H9 (cell line): ENCODE results near the gene SLC1A5. TPM values are rescaled to one million over a fixed set of nuclear protein-coding genes. Genes with fewer than 3 reads are reported as not detected.

Experiments
- DNase-seq: peaks from one replicate; pipeline ENCODE4 v3.0.0-alpha.2; 2017
- H2AFZ ChIP-seq: one replicate; pipeline ENCODE4 v1.6.1; 2013; ENCODE audit warnings: mild to moderate bottlenecking, low read length, control low read depth, moderate library complexity
- H2AK5ac ChIP-seq: 2 replicates; pipeline ENCODE4 v1.6.1; 2013; ENCODE audit warnings: low read length, control low read depth, mixed read lengths; ENCODE audit not compliant: insufficient read length
- H2BK120ac ChIP-seq: one replicate; pipeline ENCODE4 v1.6.1; 2013; ENCODE audit warnings: low read depth, mild to moderate bottlenecking, low read length, control low read depth, inconsistent platforms; ENCODE audit not compliant: poor library complexity, severe bottlenecking
- H2BK12ac ChIP-seq: 2 replicates; pipeline ENCODE4 v1.6.1; 2013; ENCODE audit warnings: low read length, control low read depth, mixed read lengths, low read depth; ENCODE audit not compliant: insufficient read length
- H2BK15ac ChIP-seq: 2 replicates; pipeline ENCODE4 v1.6.1; 2013; ENCODE audit warnings: low read depth, low read length, control low read depth
- H2BK20ac ChIP-seq: one replicate; pipeline ENCODE4 v1.6.1; 2013; ENCODE audit warnings: low read depth, mild to moderate bottlenecking, low read length, control low read depth, inconsistent platforms; ENCODE audit not compliant: poor library complexity, severe bottlenecking
- H2BK5ac ChIP-seq: 2 replicates; pipeline ENCODE4 v1.6.1; 2013; ENCODE audit warnings: low read length, control low read depth, mixed read lengths; ENCODE audit not compliant: insufficient read length
- H3K14ac ChIP-seq: 2 replicates; pipeline ENCODE4 v1.6.1; 2013; ENCODE audit warnings: low read length, control low read depth; ENCODE audit not compliant: insufficient read depth
- H3K18ac ChIP-seq: 2 replicates; pipeline ENCODE4 v1.6.1; 2013; ENCODE audit warnings: low read depth, mild to moderate bottlenecking, mixed read lengths, low read length, control low read depth; ENCODE audit not compliant: insufficient read length
- H3K23ac ChIP-seq: 2 replicates; pipeline ENCODE4 v1.6.1; 2013; ENCODE audit warnings: low read length, control low read depth, mixed read lengths, low read depth; ENCODE audit not compliant: insufficient read length
- H3K23me2 ChIP-seq: 2 replicates; pipeline ENCODE4 v1.6.1; 2013; ENCODE audit warnings: low read depth, mild to moderate bottlenecking, mixed read lengths, low read length, control low read depth; ENCODE audit not compliant: insufficient read length, poor library complexity, severe bottlenecking
- H3K27ac ChIP-seq: 2 replicates; pipeline ENCODE4 v1.5.1; 2013; ENCODE audit warnings: low read length, control low read depth, mixed read lengths, low read depth; ENCODE audit not compliant: insufficient read length
- H3K27me3 ChIP-seq: 2 replicates; pipeline ENCODE4 v1.6.1; 2013; ENCODE audit warnings: low read length, control low read depth, inconsistent platforms; ENCODE audit not compliant: insufficient read depth
- H3K4ac ChIP-seq: 2 replicates; pipeline ENCODE4 v1.6.1; 2013; ENCODE audit warnings: low read depth, mild to moderate bottlenecking, control low read depth, inconsistent platforms, low read length, moderate library complexity
- H3K4me1 ChIP-seq: 2 replicates; pipeline ENCODE4 v1.6.1; 2013; ENCODE audit warnings: low read length, control low read depth, inconsistent platforms; ENCODE audit not compliant: insufficient read depth
- H3K4me2 ChIP-seq: 2 replicates; pipeline ENCODE4 v1.6.1; 2013; ENCODE audit warnings: low read length, control low read depth, mixed read lengths; ENCODE audit not compliant: insufficient read length, insufficient read depth
- H3K56ac ChIP-seq: 2 replicates; pipeline ENCODE4 v1.6.1; 2013; ENCODE audit warnings: low read depth, mild to moderate bottlenecking, mixed read lengths, low read length, control low read depth; ENCODE audit not compliant: insufficient read length
- H3K79me1 ChIP-seq: 2 replicates; pipeline ENCODE4 v1.6.1; 2013; ENCODE audit warnings: low read depth, mild to moderate bottlenecking, moderate library complexity, low read length, control low read depth, inconsistent platforms; ENCODE audit not compliant: insufficient read depth, poor library complexity, severe bottlenecking
- H3K79me2 ChIP-seq: 2 replicates; pipeline ENCODE4 v1.6.1; 2013; ENCODE audit warnings: low read length, control low read depth, inconsistent platforms; ENCODE audit not compliant: insufficient read depth
- H3K9ac ChIP-seq: 2 replicates; pipeline ENCODE4 v1.6.1; 2013; ENCODE audit warnings: low read length, control low read depth, mixed read lengths; ENCODE audit not compliant: insufficient read length; ENCODE audit errors: extremely low read depth
- H3K9me3 ChIP-seq: one replicate; pipeline ENCODE4 v1.6.1; 2013; ENCODE audit warnings: low read depth, low read length, inconsistent platforms; ENCODE audit not compliant: control insufficient read depth
- H3T11ph ChIP-seq: one replicate; pipeline ENCODE4 v1.6.1; 2013; ENCODE audit warnings: mild to moderate bottlenecking, low read length, control low read depth, inconsistent platforms
- H4K20me1 ChIP-seq: one replicate; pipeline ENCODE4 v1.6.1; 2013; ENCODE audit not compliant: control insufficient read depth, insufficient read length, insufficient read depth
- H4K5ac ChIP-seq: 2 replicates; pipeline ENCODE4 v1.6.1; 2013; ENCODE audit warnings: low read depth, mild to moderate bottlenecking, mixed read lengths, low read length, control low read depth; ENCODE audit not compliant: insufficient read length
- H4K8ac ChIP-seq: replicated peaks from 2 replicates; pipeline ENCODE4 v1.6.1; 2013; ENCODE audit warnings: low read length, control low read depth, mixed read lengths, low read depth; ENCODE audit not compliant: insufficient read length
- H4K91ac ChIP-seq: 2 replicates; pipeline ENCODE4 v1.6.1; 2013; ENCODE audit warnings: low read depth, mild to moderate bottlenecking, moderate library complexity, mixed read lengths, low read length, control low read depth; ENCODE audit not compliant: insufficient read length
- H3K27ac Mint-ChIP-seq, 3 experiments: 2 replicates in 2 of 3; 3 replicates in 1 of 3; pipeline ENCODE4 v1.8.0; 2020 to 2021; ENCODE audit warnings: mixed read lengths in 3 of 3, mild to moderate bottlenecking in 1 of 3, moderate library complexity in 1 of 3
- H3K27me3 Mint-ChIP-seq: 2 replicates; pipeline ENCODE4 v1.8.0; 2021; ENCODE audit warnings: low read depth, mild to moderate bottlenecking, moderate library complexity, mixed read lengths
- H3K36me3 Mint-ChIP-seq, 3 experiments: 2 replicates in 2 of 3; 3 replicates in 1 of 3; pipeline ENCODE4 v1.8.0; 2020 to 2021; ENCODE audit warnings: low read depth in 3 of 3, mixed read lengths in 3 of 3; ENCODE audit not compliant: insufficient read depth in 1 of 3
- H3K4me1 Mint-ChIP-seq, 2 experiments: 2 replicates each; pipeline ENCODE4 v1.8.0; 2020; ENCODE audit warnings: mixed read lengths in 2 of 2
- H3K4me3 Mint-ChIP-seq, 2 experiments: 2 replicates in 1 of 2; 3 replicates in 1 of 2; pipeline ENCODE4 v1.8.0; 2020 to 2021; ENCODE audit warnings: mild to moderate bottlenecking in 2 of 2, mixed read lengths in 2 of 2, moderate library complexity in 1 of 2
- H3K9me3 Mint-ChIP-seq, 2 experiments: 2 replicates in 1 of 2; 3 replicates in 1 of 2; pipeline ENCODE4 v1.8.0; 2020; ENCODE audit warnings: mild to moderate bottlenecking in 2 of 2, mixed read lengths in 2 of 2, moderate library complexity in 1 of 2
- CTCF ChIP-seq: fragments of 200-600 bp; sonication (generic); conservative IDR thresholded peaks from 3 replicates; pipeline ENCODE4 v1.8.0; 2021; ENCODE audit warnings: antibody characterized with exemption, mild to moderate bottlenecking
- WGBS: extraction: QIAGEN DNeasy Blood & Tissue Kit; methylation state at CpG from one replicate; pipeline ENCODE4 v1.1.7; 2013; ENCODE audit warnings: missing lambda C conversion rate, low lambda C conversion rate, mixed read lengths; ENCODE audit not compliant: insufficient read length; ENCODE audit errors: extremely low coverage; 5-methylcytosine and 5-hydroxymethylcytosine counted together
- total RNA-seq: library from RNA; stranded (reverse); gene quantifications from 2 replicates; pipeline ENCODE4 v1.2.1, GENCODE V29; 2021

Gene SLC1A5
- total RNA-seq, 1 experiment from 2014 or later: 258 TPM

- H3K79me1 ChIP-seq: no peaks in the 10 kb centered on the region
- no CpG with 5 or more reads among the region's 86 CpGs for WGBS
- no peak overlapping the region for H3K9ac ChIP-seq
- H4K8ac ChIP-seq: no peak overlapping the region
- H3K18ac ChIP-seq: no peak overlapping the region
- H3K14ac ChIP-seq: no peak overlapping the region
- H3K23me2 ChIP-seq: no peaks in the 10 kb centered on the region
- TF ChIP-seq CTCF: no peak
- peaks cover 4 to 17% of the 10 kb centered on the region in 2 experiments; a peak in 3 of 4 replicates for H3K4me1 Mint-ChIP-seq
- H3K4ac ChIP-seq: no peak overlapping the region
- H4K91ac ChIP-seq: no peak overlapping the region
- no peak overlapping the region for H2BK20ac ChIP-seq
- no peak overlapping the region for H3K27ac ChIP-seq
- H3K23ac ChIP-seq: no peak overlapping the region
- DNase-seq: no peak
- H2BK5ac ChIP-seq: no peak overlapping the region
- no peak overlapping the region for H3K27ac Mint-ChIP-seq
- no peak overlapping the region for H2AFZ ChIP-seq
- H3K9me3 ChIP-seq: no peaks in the 10 kb centered on the region
- H3K27me3 ChIP-seq: no peaks in the 10 kb centered on the region
- no peak overlapping the region for H2BK15ac ChIP-seq
- H2AK5ac ChIP-seq: no peak overlapping the region
- no peaks in the 10 kb centered on the region for H3K4me1 ChIP-seq
- H4K20me1 ChIP-seq: no peaks in the 10 kb centered on the region
- H3K27me3 Mint-ChIP-seq: no peaks in the 10 kb centered on the region
- no peak overlapping the region for H3T11ph ChIP-seq
- H3K56ac ChIP-seq: no peak overlapping the region
- H2BK12ac ChIP-seq: no peak overlapping the region
- peaks cover 5 to 41% (median 26%) of the 10 kb centered on the region in 3 experiments; a peak in 6 of 7 replicates for H3K36me3 Mint-ChIP-seq
- H3K9me3 Mint-ChIP-seq: no peaks in the 10 kb centered on the region
- no peak overlapping the region for H3K4me3 Mint-ChIP-seq
- H3K79me2 ChIP-seq: no peaks in the 10 kb centered on the region
- H3K4me2 ChIP-seq: no peak overlapping the region
- H4K5ac ChIP-seq: no peak overlapping the region
- H2BK120ac ChIP-seq: no peak overlapping the region
These were observed 32.4 kb downstream of the SLC1A5 start for GRCh38 chr19:46755853-46756543.
